Measurements from ENCODE around the gene TBC1D4. TPM values are rescaled to one million over a fixed set of nuclear protein-coding genes. Genes with fewer than 3 reads are reported as not detected.

TBC1D4 gene
- polyA plus RNA-seq, 1 donor from 2014 or later = 3.9 TPM

- TF ChIP-seq CTCF (IDR thresholded peaks at IDR 0.05; ENCODE audit: poor library complexity, severe bottlenecking) (no peak), MXI1 (conservative IDR thresholded peaks at IDR 0.05; ENCODE audit: poor library complexity, severe bottlenecking) (no peak)
These were observed 21.3 kb downstream of the TBC1D4 start (continued) for GRCh38 chr13:75460644-75461043.

GRCh38 chr13:75458696-75459422, 23.1 kb downstream of the TBC1D4 start:
- no peaks in the 10 kb centered on the region for H3K9me3 ChIP-seq (ENCODE audit: low read length)
- H3K9ac ChIP-seq (ENCODE audit: low read length) = no peak overlapping the region
- H4K20me1 ChIP-seq (ENCODE audit: insufficient read depth) = no peaks in the 10 kb centered on the region
- TF ChIP-seq SMC3 (conservative IDR thresholded peaks at IDR 0.05; ENCODE audit: poor library complexity) (no peak), RAD21 (conservative IDR thresholded peaks at IDR 0.05) (no peak), POLR2AphosphoS5 (IDR thresholded peaks at IDR 0.05) (no peak), CTCF (IDR thresholded peaks at IDR 0.05; ENCODE audit: poor library complexity, severe bottlenecking) (no peak), MXI1 (conservative IDR thresholded peaks at IDR 0.05; ENCODE audit: poor library complexity, severe bottlenecking) (no peak), EP300 (conservative IDR thresholded peaks at IDR 0.05; ENCODE audit: poor library complexity, severe bottlenecking) (no peak), EZH2 (IDR thresholded peaks at IDR 0.05; ENCODE audit: borderline replicate concordance, insufficient read depth, low read length, poor library complexity, severe bottlenecking) (no peak), TAF1 (IDR thresholded peaks at IDR 0.05; ENCODE audit: low read depth) (no peak)
- no peaks in the 10 kb centered on the region for H3K79me2 ChIP-seq (replicated peaks; ENCODE audit: insufficient read depth, low read length)
- no peak overlapping the region for H2AFZ ChIP-seq (ENCODE audit: low read depth, low read length)
- H3K36me3 ChIP-seq (ENCODE audit: insufficient read depth, low read length) = no peaks in the 10 kb centered on the region
- no peak overlapping the region for H3K4me3 ChIP-seq (ENCODE audit: low read length)
- H3K27me3 ChIP-seq (ENCODE audit: insufficient read depth, low read depth, low read length) = no peaks in the 10 kb centered on the region
- peaks cover 3% of the 10 kb centered on the region for H3K9me2 ChIP-seq (ENCODE audit: insufficient read depth, low read length)
- H3K27ac ChIP-seq (ENCODE audit: low read length) = no peak overlapping the region
- no peak overlapping the region for H3K4me2 ChIP-seq (ENCODE audit: low read length)
- H3F3A ChIP-seq (ENCODE audit: insufficient read depth, low read length, poor library complexity, severe bottlenecking) = no peaks in the 10 kb centered on the region

GRCh38 chr13:75455962-75456361, 26.0 kb downstream of the TBC1D4 start:
- Histone ChIP-seq H3K9ac (ENCODE audit: low read length) (no peak overlapping the region), H3K4me3 (ENCODE audit: low read length) (no peak overlapping the region)
- TF ChIP-seq SMC3 (conservative IDR thresholded peaks at IDR 0.05; ENCODE audit: poor library complexity) = no peak
- TF ChIP-seq EP300 (conservative IDR thresholded peaks at IDR 0.05; ENCODE audit: poor library complexity, severe bottlenecking) = no peak
- no peak for TF ChIP-seq REST (IDR thresholded peaks at IDR 0.05; ENCODE audit: borderline replicate concordance)
- TF ChIP-seq POLR2AphosphoS5 (IDR thresholded peaks at IDR 0.05) = no peak
- TF ChIP-seq EZH2 (IDR thresholded peaks at IDR 0.05; ENCODE audit: borderline replicate concordance, insufficient read depth, low read length, poor library complexity, severe bottlenecking) = no peak

More at GRCh38 chr13:75455962-75456361, 26.0 kb downstream of the TBC1D4 start:
- no peaks in the 10 kb centered on the region for H3K27me3 ChIP-seq (ENCODE audit: insufficient read depth, low read depth, low read length)
- peaks cover 3% of the 10 kb centered on the region for H3K9me2 ChIP-seq (ENCODE audit: insufficient read depth, low read length)
- no peak overlapping the region for H3K27ac ChIP-seq (ENCODE audit: low read length)
- no peak overlapping the region for H2AFZ ChIP-seq (ENCODE audit: low read depth, low read length)
- no peak overlapping the region for H3K4me2 ChIP-seq (ENCODE audit: low read length)
- H3K79me2 ChIP-seq (replicated peaks; ENCODE audit: insufficient read depth, low read length) = no peaks in the 10 kb centered on the region
- H3F3A ChIP-seq (ENCODE audit: insufficient read depth, low read length, poor library complexity, severe bottlenecking) = no peaks in the 10 kb centered on the region
- no peaks in the 10 kb centered on the region for H3K9me3 ChIP-seq (ENCODE audit: low read length)
- H4K20me1 ChIP-seq (ENCODE audit: insufficient read depth) = no peaks in the 10 kb centered on the region
- no peaks in the 10 kb centered on the region for H3K36me3 ChIP-seq (ENCODE audit: insufficient read depth, low read length)
